CD14-positive monocyte (primary cell): ENCODE results near the gene RTP5. TPM values are rescaled to one million over a fixed set of nuclear protein-coding genes. Genes with fewer than 3 reads are reported as not detected.
"Not testable (repeated sequence)": the region's sequence is repeated elsewhere in the genome, so short reads cannot be mapped to it uniquely, and the experiment has no call there.

Experiments
- DNase-seq, 3 donors: peaks; one replicate each; pipeline ENCODE4 v3.0.0-alpha.2; 2011 to 2022
- H2AFZ ChIP-seq: 2 replicates; pipeline ENCODE4 v1.6.0; 2012; ENCODE audit warnings: mild to moderate bottlenecking, low read depth, low read length, inconsistent platforms; ENCODE audit not compliant: insufficient read depth, poor library complexity, severe bottlenecking
- H3K27ac ChIP-seq, 2 donors: 1 replicate in 1 of 2; 2 replicates in 1 of 2; pipeline ENCODE4 v1.5.1; 2012 to 2013; ENCODE audit warnings: low read length in 2 of 2, control low read depth in 1 of 2, inconsistent platforms in 1 of 2, low read depth in 1 of 2, mild to moderate bottlenecking in 1 of 2
- H3K27me3 ChIP-seq, 2 donors: one replicate each; pipeline versions ENCODE4 v1.6.0 to v1.6.1; 2011 to 2013; ENCODE audit warnings: low read length in 2 of 2; ENCODE audit not compliant: control insufficient read depth in 2 of 2, insufficient read depth in 2 of 2
- H3K36me3 ChIP-seq, 2 donors: replicated peaks in 1 of 2; 1 replicate in 1 of 2; 2 replicates in 1 of 2; pipeline versions ENCODE4 v1.5.1 to v1.6.1; 2012 to 2013; ENCODE audit warnings: low read length in 2 of 2, control low read depth in 1 of 2, inconsistent platforms in 1 of 2, mild to moderate bottlenecking in 1 of 2; ENCODE audit not compliant: insufficient read depth in 2 of 2, control insufficient read depth in 1 of 2
- H3K4me1 ChIP-seq, 2 donors: 1 replicate in 1 of 2; 2 replicates in 1 of 2; pipeline versions ENCODE4 v1.5.1 to v1.6.1; 2012 to 2013; ENCODE audit warnings: low read length in 2 of 2, control low read depth in 1 of 2, inconsistent platforms in 1 of 2, mild to moderate bottlenecking in 1 of 2, moderate library complexity in 1 of 2; ENCODE audit not compliant: insufficient read depth in 2 of 2, control insufficient read depth in 1 of 2
- H3K4me2 ChIP-seq: replicated peaks from 2 replicates; pipeline ENCODE3; 2012; ENCODE audit warnings: low read length, moderate library complexity, mild to moderate bottlenecking; ENCODE audit not compliant: poor library complexity, severe bottlenecking; ENCODE audit errors: extremely low read depth
- H3K4me3 ChIP-seq, 3 experiments: fragments of 200-600 bp in 1 of 3; sonication (generic) in 1 of 3; replicated peaks in 1 of 3; 1 replicate in 2 of 3; 2 replicates in 1 of 3; pipeline ENCODE4 v1.5.1; 2011 to 2013; ENCODE audit warnings: low read length in 3 of 3, mild to moderate bottlenecking in 3 of 3, control low read depth in 2 of 3, low read depth in 2 of 3, inconsistent platforms in 1 of 3, moderate library complexity in 1 of 3
- H3K79me2 ChIP-seq: 2 replicates; pipeline ENCODE4 v1.6.0; 2012; ENCODE audit warnings: mild to moderate bottlenecking, control low read depth, inconsistent platforms, low read length, moderate library complexity; ENCODE audit not compliant: insufficient read depth
- H3K9ac ChIP-seq: 2 replicates; pipeline ENCODE4 v1.6.0; 2017; ENCODE audit warnings: low read length, mild to moderate bottlenecking; ENCODE audit not compliant: insufficient read depth, poor library complexity, severe bottlenecking
- H3K9me3 ChIP-seq, 2 donors: replicated peaks in 1 of 2; 1 replicate in 1 of 2; 2 replicates in 1 of 2; pipeline versions ENCODE4 v1.5.1 to v1.6.1; 2012 to 2013; ENCODE audit warnings: low read length in 2 of 2, control low read depth in 1 of 2; ENCODE audit not compliant: control insufficient read depth in 1 of 2, insufficient read depth in 1 of 2
- H4K20me1 ChIP-seq: 2 replicates; pipeline ENCODE4 v1.6.0; 2012; ENCODE audit warnings: mild to moderate bottlenecking, low read length, control low read depth, moderate library complexity; ENCODE audit not compliant: insufficient read depth
- H3K27ac Mint-ChIP-seq, 7 donors: one replicate each; pipeline ENCODE4 v1.8.0; 2020; ENCODE audit warnings: mild to moderate bottlenecking in 7 of 7, mixed read lengths in 7 of 7, moderate library complexity in 6 of 7, inconsistent platforms in 2 of 7
- H3K27me3 Mint-ChIP-seq, 3 donors: one replicate each; pipeline ENCODE4 v1.8.0; 2021 to 2022; ENCODE audit warnings: low read depth in 3 of 3, mild to moderate bottlenecking in 3 of 3, mixed read lengths in 3 of 3, moderate library complexity in 3 of 3, inconsistent platforms in 1 of 3
- H3K36me3 Mint-ChIP-seq, 2 donors: one replicate each; pipeline ENCODE4 v1.8.0; 2020; ENCODE audit warnings: mixed read lengths in 2 of 2, inconsistent platforms in 1 of 2, mild to moderate bottlenecking in 1 of 2
- H3K4me1 Mint-ChIP-seq: one replicate; pipeline ENCODE4 v1.8.0; 2020; ENCODE audit warnings: mild to moderate bottlenecking, mixed read lengths
- H3K4me3 Mint-ChIP-seq, 2 donors: one replicate each; pipeline ENCODE4 v1.8.0; 2020; ENCODE audit warnings: mild to moderate bottlenecking in 2 of 2, mixed read lengths in 2 of 2, moderate library complexity in 1 of 2
- H3K9me3 Mint-ChIP-seq, 7 donors: one replicate each; pipeline ENCODE4 v1.8.0; 2020 to 2022; ENCODE audit warnings: mixed read lengths in 7 of 7, mild to moderate bottlenecking in 6 of 7, moderate library complexity in 6 of 7, inconsistent platforms in 2 of 7
- WGBS: methylation state at CpG from one replicate; pipeline ENCODE4 v1.1.5; 2013; ENCODE audit warnings: missing lambda C conversion rate; ENCODE audit not compliant: insufficient coverage; 5-methylcytosine and 5-hydroxymethylcytosine counted together
- intact Hi-C, 2 donors: fragments of 100-400 bp; cut with micrococcal nuclease; formaldehyde crosslinking; loops; one replicate each; pipeline versions ENCODE4 v1.15.0 to v1.15.1; 2023
- polyA minus RNA-seq: library from RNA; depleted of rRNA, polyadenylated mRNA; stranded (reverse); fragments of >200 nt; gene quantifications from 2 replicates; pipeline ENCODE4 v1.2.3, GENCODE V29; 2012
- polyA plus RNA-seq, 3 donors: library from polyadenylated mRNA; depleted of rRNA in 1 of 3; unstranded in 2 of 3; stranded (reverse) in 1 of 3; fragments of 300-500 nt in 2 of 3; fragments of >200 nt in 1 of 3; fragmentation: Illumina TruSeq in 2 of 3; gene quantifications; 1 replicate in 2 of 3; 2 replicates in 1 of 3; pipeline ENCODE4 v1.2.3, GENCODE V29; 2012 to 2021
- total RNA-seq, 12 experiments: library from RNA in 1 of 12; stranded (reverse) in 1 of 12; fragments of 120-200 nt in 1 of 12; gene quantifications; one replicate each; pipeline ENCODE4 v1.2.4 and lab custom pipeline; 2013 to 2026; ENCODE audit warnings: mixed read lengths in 6 of 12, inconsistent platforms in 1 of 12
- TF ChIP-seq, protein P1 (sequence below): fragments of 200-600 bp; IDR thresholded peaks from one replicate; pipeline ENCODE4 v1.8.0; 2022; ENCODE audit warnings: antibody characterized with exemption, mild to moderate bottlenecking

Gene RTP5
- total RNA-seq (2013), result not detected
- polyA plus RNA-seq (under 1 TPM in 1 of 3 donors, not detected in 2; 0.03 TPM), polyA minus RNA-seq (under 0.01 TPM in 1 of 2 replicates, not detected in the other), total RNA-seq (lab: John Stamatoyannopoulos, UW) (0 to 0.45 (median 0.08) reads per million in 11 experiments)

DNA sequence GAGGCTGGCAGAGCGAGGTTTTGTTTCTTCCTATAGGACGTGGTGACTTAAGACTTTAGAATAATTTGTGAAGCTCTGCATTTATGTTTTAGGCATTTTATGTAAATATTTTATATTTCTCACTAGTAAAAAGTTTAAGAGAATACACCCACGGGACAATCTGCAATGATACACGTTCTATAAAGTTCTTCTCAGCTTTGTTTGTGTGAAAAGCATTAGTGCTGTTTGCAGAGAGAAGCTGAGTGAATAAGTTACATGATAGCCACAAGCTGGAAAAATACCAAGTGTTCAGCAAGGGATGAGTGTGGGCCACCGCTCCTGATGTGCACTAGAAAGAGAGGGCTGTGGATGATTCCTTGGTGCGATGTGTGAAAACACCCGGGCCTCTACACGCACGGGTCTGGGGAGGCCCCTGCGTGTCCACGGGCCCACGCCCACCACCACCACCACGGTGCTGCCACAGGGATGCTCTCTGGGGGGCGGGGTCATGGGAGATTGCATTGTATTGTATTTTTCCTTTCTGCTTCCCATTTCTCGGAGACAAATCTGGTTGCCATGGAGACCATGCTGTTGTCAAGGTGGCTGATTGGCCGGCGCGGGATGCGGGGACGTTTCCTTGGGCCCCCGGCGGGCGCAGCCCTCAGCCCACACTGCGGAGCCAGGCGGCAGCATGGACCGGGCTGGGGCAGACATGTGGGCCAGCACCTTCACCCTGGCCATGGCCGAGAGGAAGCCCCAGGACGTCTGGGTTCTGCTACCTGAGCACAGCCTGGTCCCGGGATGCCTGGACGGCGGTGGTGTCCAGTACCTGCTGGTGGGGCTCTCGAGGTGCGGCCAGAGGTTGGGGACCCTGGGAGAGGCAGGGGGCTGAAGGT is at the start of gene RTP5:
RTP5 (plus strand) TSS at position 643 of the 875 bp plus-strand sequence; CDS start at position 671, 28 bp downstream.
- Mint-ChIP-seq H3K27ac (no peak within 1 kb of the TSS), H3K4me1 (no peaks in the 10 kb centered on the region), H3K9me3 (peaks cover 4 to 15% (median 10%) of the 10 kb centered on the region in 7 donors), H3K36me3 (peaks cover 0 to 2% of the 10 kb centered on the region in 2 donors), H3K27me3 (peaks cover 25 to 41% (median 26%) of the 10 kb centered on the region in 3 donors), H3K4me3 (no peak within 1 kb of the TSS)
- no peak within 1 kb of the TSS for H3K4me2 ChIP-seq
- H3K4me3 ChIP-seq, result no peak within 1 kb of the TSS
- no peaks in the 10 kb centered on the region for H3K36me3 ChIP-seq
- WGBS, result 93% methylated on average over 23 of the region's 33 CpGs
- no peak within 1 kb of the TSS for H2AFZ ChIP-seq
- no peak within 1 kb of the TSS for H3K27ac ChIP-seq
- H3K27me3 ChIP-seq, result peaks cover 0 to 23% of the 10 kb centered on the region in 2 donors
- no peaks in the 10 kb centered on the region for H4K20me1 ChIP-seq
- no peaks in the 10 kb centered on the region for H3K79me2 ChIP-seq
- TF ChIP-seq, protein P1, sequence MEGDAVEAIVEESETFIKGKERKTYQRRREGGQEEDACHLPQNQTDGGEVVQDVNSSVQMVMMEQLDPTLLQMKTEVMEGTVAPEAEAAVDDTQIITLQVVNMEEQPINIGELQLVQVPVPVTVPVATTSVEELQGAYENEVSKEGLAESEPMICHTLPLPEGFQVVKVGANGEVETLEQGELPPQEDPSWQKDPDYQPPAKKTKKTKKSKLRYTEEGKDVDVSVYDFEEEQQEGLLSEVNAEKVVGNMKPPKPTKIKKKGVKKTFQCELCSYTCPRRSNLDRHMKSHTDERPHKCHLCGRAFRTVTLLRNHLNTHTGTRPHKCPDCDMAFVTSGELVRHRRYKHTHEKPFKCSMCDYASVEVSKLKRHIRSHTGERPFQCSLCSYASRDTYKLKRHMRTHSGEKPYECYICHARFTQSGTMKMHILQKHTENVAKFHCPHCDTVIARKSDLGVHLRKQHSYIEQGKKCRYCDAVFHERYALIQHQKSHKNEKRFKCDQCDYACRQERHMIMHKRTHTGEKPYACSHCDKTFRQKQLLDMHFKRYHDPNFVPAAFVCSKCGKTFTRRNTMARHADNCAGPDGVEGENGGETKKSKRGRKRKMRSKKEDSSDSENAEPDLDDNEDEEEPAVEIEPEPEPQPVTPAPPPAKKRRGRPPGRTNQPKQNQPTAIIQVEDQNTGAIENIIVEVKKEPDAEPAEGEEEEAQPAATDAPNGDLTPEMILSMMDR, result no peak
- DNase-seq, result no peak
- intact Hi-C loops, result no loop called here
- H3K4me1 ChIP-seq, result no peaks in the 10 kb centered on the region
- H3K9ac ChIP-seq, result no peak within 1 kb of the TSS
- H3K9me3 ChIP-seq, result peaks cover 0 to 9% of the 10 kb centered on the region in 2 donors

DNA sequence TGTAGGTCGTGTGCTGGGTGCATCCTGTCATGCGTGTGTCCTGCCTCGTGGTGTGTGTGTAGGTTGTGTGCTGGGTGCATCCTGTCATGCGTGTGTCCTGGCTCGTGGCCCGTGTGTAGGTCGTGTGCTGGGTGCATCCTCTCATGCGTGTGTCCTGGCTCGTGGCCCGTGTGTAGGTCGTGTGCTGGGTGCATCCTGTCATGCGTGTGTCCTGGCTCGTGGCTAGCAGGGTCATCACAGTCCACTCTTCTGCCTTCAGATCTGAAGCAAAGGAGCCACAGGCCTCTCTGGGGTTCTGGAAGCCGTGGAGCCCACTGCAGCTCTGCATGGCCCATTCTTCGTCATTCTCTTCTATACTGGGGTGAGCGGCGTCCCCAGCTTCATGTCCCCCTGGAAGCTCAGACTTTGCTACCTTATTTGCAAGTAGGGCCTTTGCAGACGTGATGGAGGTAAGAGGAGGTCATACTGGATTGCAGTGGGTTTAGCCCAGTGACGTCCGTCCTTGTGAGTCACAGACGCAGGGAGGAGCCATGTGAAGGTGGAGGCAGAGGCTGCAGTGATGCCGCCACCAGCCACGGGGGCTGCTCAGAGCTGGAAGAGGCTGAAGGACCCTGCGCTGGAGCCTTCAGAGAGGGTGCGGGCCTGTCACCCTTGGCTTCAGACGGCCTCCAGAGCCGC is 49.4 kb upstream of the RTP5 start:
- H3K36me3 Mint-ChIP-seq, H3K4me2 ChIP-seq, DNase-seq, H3K4me3 ChIP-seq, H3K36me3 ChIP-seq, H4K20me1 ChIP-seq, intact Hi-C loops, H3K79me2 ChIP-seq, H3K27me3 ChIP-seq, H3K27ac ChIP-seq, H3K9ac ChIP-seq, H2AFZ ChIP-seq, H3K9me3 ChIP-seq, H3K4me3 Mint-ChIP-seq: not testable (repeated sequence)
- Mint-ChIP-seq H3K4me1 (peaks cover 18% of the 10 kb centered on the region), H3K9me3 (peaks cover 3 to 14% (median 10%) of the 10 kb centered on the region in 7 donors), H3K27ac (peak overlapping the region in 1 of 7 donors; percentile 34), H3K27me3 (peaks cover 9 to 16% (median 14%) of the 10 kb centered on the region in 3 donors)
- 91% methylated on average over 25 of the region's 27 CpGs for WGBS
- peaks cover 13 to 18% of the 10 kb centered on the region in 2 donors for H3K4me1 ChIP-seq
